Thyroid gland (tissue), 4 donors: ENCODE measurements around the gene DEFB123.

Source experiments
- POLR2A ChIP-seq, 2 donors: fragments of 450-650 bp; IDR thresholded peaks; one replicate each; pipeline ENCODE4 v1.6.1; 2017; ENCODE audit warnings: antibody characterized with exemption in 2 of 2, mild to moderate bottlenecking in 2 of 2, moderate library complexity in 1 of 2
- TF ChIP-seq, protein P1 (sequence below), 6 experiments: fragments of 200-600 bp in 3 of 6; fragments of 450-650 bp in 3 of 6; sonication (generic) in 3 of 6; IDR thresholded peaks; one replicate each; pipeline ENCODE4 v1.5.1; 2016 to 2019; ENCODE audit warnings: antibody characterized with exemption in 6 of 6, mild to moderate bottlenecking in 2 of 6, inconsistent platforms in 1 of 6, moderate library complexity in 1 of 6

DNA sequence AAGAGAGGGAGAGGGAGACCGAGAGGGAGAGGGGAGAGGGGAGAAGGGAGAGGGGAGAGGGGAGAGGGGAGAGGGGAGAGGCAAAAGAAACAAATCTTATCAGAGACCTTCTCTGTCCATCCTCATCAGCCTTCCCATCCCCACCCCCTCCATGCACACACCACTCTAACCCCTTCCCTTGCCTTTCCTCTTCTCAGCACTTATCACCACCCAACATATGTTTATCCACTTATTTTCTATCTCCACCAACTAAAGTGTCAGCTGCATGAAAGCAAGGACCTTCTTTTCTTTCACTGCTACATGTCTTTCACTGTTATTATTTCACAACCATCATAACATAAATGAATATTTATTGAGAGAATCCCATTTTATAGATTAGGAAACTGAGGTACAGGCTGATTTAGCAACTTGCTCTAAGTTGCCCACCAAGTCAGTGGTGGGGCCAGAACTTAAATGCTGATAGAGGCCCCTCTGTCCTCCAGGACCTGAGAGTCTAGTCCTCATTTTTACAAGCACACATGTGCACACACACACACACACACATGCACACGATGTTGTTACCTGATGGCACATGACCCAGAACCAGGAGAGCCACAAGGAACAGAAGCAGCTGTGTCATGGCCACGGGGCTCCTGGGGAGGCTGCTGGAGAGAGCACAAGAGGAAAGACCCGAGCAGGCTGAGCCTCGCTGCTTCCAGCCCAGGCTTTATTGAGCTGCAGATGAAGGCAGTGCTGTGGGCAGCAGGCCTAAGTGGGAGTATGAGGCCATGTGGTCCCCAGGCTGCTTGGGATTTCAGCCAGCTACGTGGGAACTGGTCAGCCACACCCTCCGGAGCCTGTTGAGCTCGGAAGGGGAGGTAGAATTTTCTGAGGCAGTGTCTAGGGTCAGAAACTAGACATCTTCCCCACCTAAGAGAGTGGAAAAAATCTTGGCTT is 32.2 kb downstream of the DEFB123 start:
- TF ChIP-seq POLR2A (IDR thresholded peaks at IDR 0.05) = no peak
- TF ChIP-seq, protein P1, sequence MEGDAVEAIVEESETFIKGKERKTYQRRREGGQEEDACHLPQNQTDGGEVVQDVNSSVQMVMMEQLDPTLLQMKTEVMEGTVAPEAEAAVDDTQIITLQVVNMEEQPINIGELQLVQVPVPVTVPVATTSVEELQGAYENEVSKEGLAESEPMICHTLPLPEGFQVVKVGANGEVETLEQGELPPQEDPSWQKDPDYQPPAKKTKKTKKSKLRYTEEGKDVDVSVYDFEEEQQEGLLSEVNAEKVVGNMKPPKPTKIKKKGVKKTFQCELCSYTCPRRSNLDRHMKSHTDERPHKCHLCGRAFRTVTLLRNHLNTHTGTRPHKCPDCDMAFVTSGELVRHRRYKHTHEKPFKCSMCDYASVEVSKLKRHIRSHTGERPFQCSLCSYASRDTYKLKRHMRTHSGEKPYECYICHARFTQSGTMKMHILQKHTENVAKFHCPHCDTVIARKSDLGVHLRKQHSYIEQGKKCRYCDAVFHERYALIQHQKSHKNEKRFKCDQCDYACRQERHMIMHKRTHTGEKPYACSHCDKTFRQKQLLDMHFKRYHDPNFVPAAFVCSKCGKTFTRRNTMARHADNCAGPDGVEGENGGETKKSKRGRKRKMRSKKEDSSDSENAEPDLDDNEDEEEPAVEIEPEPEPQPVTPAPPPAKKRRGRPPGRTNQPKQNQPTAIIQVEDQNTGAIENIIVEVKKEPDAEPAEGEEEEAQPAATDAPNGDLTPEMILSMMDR (IDR thresholded peaks at IDR 0.05) = no peak
